ENCODE results near the gene HES2.
"Not testable (repeated sequence)": the region's sequence is repeated elsewhere in the genome, so short reads cannot be mapped to it uniquely, and the experiment has no call there.

HES2 gene

DNA sequence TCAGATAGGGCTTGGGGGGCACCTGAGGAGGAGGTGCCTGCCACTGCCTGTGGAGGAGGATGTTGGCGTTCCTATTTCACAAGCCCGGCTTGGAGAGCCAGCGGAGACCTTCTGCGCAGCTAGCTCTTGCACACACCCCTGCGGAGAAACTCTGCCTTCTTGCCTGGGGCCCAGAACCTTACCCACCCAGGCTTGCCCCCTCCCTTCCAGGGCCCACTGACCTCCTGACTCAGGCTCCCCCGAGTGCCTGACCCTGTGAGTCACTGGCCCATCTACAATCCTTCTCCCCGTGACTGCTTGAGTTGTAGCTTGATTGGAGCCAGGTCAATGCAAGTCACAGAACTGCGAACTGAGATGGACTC is 3.4 kb downstream of the HES2 start:
- no peak for DNase-seq

DNA sequence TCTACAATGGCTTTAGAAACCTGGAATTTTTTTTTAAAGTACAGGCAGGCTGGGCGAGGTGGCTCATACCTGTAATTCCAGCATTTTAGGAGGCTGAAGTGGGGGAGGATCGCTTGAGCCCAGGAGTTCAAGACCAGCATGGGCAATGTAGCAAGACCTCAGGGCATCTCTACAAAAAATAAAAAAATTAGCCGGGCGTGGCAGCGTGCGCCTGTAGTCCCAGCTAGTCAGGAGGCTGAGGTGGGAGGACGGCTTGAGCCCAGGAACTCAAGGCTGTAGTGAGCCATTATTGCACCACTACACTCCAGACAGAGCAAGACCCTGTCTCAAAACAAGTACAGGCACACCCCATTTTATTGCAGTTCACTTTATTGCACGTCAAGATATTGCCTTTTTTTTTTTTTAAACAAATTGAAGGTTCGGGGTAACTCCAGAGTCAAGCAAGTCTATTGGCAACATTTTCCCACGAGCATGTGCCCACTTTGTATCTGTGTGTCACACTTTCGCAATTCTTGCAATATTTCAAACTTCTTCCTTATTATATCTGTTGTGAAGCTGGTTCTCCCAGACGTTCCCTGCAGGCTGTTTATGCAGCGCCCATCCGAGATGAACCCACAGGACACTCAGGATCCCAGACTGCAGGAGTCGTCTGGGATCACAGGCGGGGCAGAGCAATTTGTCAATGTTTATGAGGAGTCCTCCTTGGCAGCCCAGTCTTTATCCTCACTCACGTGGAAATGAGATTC is 4.7 kb downstream of the HES2 start:
- no peak for DNase-seq

DNA sequence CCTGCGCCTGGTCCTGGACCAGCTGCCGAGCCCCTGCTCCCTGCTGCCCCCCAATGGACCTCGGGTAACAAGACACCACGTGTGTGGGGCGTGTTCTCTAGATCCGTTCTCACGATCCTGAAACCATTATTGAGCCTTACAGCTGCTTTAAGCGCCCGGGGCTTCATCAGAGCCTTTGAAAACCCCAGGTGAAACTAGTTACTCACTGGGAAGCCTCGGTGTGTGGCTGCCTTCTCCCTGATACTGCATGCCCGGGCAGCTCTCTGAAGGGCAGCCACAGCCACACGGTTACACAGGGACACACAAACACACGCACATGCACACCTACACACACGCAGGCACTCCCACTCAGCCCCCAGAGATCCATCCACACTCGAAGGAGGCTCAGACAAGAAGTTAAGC is 5.3 kb downstream of the HES2 start:
- DNase-seq = no peak

DNA sequence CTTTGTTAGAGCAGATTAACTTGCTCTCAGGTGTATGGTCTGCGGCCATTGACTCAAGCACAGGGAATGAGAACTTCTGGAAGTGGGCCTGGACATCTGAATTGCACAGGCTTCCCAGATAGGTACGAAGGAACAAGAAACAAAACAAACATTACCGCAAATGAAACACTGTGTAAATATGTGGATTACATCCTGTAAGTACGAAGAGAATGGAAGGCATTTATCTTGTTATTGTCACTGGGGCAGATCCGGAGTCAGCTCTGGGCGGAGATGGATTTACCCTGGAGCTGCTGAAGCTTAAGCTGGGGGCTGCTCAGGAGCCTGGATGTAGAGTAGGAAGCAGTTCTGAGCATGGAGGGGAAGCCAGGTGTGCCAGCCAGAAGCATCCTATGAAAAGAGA is 6.8 kb downstream of the HES2 start:
- no peak for DNase-seq

DNA sequence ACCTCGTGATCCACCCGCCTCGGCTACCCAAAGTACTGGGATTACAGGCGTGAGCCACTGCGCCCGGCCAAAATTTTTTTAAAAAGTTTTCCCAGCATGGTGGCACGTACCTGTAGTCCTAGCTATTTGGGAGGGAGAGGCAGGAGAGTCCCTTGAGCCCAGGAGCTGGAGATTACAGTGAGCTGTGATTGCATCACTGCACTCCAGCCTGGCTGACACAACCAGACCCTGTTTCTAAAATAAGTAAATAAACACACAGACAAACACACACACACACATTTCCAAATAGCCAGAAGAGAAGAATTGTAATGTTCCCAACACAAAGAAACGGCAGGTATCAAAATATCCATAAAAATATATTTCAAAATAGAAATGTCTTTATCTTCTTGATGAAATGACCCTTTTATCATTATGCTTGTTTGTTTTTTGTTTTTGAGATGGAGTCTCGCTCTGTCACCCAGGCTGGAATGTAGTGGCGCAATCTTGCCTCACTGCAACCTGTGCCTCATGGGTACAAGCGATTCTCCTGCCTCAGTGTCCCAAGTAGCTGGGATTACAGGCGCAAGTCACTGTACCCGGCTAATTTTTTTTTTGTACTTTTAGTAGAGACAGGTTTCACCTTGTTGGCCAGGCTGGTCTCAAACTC is 9.3 kb downstream of the HES2 start:
- DNase-seq = no peak

DNA sequence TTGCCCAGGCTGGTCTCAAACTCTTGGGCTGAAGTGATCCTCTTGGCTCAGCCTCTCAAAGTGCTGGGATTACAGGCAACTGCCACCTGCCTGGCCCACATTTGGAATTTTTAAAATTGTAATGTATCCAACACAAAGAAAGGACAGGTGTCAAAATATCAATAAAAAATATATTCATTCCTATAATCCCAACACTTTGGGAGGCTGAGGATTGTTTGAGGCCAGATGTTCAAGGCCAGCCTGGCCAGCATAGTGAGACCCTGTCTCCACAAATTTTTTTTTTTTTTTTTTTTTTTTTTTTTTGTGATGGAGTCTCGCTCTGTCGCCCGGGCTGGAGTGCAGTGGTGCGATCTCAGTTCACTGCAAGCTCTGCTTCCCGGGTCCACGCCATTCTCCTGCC is 10.0 kb downstream of the HES2 start:
- no peak for DNase-seq

DNA sequence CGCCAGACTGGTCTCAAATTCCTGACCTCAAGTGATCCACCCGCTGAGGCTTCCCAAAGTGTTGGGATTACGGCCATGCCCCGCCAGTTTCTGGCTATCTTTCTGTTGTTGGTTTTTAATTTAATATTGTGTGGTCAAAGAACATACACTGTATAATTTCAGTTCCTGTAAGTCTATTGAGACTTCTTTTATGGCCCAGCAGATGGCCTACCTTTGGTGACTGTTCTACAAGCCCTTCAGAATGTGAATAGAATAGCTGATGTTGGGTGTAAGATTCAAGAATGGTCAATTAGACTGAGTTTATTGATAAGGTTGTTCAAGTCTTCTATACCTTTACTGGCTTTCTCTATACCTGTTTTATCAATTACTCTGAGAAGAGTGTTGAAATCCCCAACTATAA is 10.7 kb downstream of the HES2 start:
- DNase-seq = no peak

DNA sequence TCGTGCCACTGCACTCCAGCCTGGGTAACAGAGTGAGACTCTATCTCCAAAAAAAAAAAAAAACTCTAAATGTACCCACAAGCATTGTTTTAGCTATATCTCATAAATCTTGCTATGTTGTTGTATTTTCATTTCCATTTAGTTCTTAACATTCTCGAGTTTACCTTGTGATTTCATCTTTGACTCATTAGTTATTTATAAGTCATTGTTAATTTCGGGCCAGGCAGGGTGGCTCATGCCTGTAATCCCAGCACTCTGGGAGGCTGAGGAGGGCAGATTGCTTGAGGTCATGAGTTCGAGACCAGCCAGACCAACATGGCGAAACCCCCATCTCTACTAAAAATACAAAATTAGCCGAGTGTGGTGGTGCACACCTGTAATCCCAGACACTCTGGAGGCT is 11.7 kb downstream of the HES2 start:
- no peak for DNase-seq

DNA sequence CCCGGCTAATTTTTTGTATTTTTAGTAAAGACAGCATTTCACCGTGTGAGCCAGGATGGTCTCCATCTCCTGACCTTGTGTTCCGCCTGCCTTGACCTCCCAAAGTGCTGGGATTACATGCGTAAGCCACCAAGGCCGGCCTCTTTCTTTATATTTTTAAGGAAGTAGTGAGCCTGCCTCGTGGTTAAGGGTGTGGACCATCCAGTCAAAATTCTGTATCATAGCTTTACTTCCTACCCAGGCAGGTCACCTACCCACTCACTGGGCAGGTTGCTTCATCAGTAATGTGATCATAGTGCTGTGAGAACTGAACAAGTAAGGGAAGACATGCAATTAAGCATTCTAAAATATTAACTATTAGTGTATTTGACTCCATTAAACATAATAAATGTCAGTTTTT is 18.0 kb downstream of the HES2 start:
- peak; percentile 44 for DNase-seq

DNA sequence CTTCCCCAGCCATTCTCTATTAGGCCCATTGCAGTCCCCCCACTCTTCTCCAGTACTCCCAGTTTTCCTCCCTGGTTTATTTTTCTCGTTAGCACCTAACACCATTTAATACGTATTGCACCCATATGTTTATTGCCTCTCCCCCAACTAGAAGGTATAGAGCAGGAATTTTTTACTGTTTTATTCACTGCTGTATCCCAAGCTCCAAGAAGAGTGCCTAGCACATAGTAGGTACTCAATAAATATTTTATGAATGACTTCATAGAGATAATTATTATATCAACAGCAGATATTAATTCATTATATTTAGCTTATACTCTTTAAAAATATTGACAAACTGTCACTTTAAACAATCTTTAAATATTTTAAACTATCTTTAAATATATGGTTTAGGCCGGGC is 20.4 kb downstream of the HES2 start:
- DNase-seq = no peak

DNA sequence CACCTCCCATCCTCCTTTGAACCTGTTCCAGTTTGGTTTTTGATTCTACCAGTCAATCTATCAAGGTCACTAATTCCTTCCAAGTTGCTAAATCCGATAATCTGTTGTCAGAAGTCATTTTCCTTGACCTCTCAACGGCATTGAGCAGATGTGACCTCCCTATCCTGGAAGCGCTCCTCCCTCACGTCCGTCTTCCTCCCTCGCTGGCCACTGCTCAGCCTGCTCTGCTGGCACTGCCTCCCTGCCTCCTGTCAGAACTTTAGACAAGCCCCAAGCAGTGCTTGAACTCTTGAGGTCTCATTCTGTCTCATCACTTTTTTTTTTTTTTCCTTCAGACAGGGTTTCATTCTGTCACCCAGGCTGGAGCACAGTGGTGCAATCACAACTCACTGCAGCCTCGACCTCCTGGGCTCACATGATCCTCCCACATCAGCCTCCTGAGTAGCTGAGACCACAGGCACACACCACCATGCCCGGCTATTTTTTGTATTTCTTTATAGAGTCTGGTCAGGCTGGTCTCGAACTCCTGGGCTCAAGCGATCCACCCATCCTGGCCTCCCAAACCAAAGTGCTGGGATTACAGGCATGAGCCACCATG is 21.8 kb downstream of the HES2 start:
- DNase-seq = no peak

DNA sequence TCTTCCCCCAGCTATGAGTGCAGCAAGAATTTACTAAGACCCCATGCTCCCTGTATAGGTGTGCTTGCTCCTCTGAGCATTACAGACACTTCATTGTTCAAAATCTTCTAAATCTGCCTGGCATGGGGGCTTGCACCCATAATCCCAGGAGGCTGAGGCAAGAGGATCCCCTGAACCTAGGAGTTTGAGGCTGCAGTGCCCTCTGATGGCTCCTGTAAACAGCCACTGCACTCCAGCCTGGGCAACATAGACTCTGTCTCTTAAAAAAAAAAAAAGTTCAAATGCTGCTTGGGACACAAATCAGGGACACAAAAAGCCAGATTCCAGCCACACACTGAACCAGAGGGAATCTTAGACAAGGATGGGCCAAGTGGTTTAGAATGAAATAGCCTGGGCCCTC is 22.7 kb downstream of the HES2 start:
- no peak for DNase-seq

DNA sequence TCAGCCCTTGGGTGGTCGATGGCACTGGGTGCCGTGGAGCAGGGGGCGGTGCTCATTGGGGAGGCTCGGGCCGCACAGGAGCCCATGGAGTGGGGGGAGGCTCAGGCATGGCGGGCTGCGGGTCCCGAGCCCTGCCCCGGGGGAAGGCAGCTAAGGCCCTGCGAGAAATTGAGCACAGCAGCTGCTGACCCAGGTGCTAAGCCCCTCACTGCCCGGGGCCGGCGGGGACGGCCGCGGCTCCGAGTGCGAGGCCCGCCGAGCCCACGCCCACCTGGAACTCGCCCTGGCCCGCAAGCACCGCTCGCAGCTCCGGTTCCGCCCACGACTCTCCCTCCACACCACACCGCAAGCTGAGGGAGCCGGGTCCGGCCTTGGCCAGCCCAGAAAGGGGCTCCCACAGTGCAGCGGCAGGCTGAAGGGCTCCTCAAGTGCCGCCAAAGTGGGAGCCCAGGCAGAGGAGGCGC is 23.9 kb downstream of the HES2 start:
- DNase-seq = not testable (repeated sequence)

DNA sequence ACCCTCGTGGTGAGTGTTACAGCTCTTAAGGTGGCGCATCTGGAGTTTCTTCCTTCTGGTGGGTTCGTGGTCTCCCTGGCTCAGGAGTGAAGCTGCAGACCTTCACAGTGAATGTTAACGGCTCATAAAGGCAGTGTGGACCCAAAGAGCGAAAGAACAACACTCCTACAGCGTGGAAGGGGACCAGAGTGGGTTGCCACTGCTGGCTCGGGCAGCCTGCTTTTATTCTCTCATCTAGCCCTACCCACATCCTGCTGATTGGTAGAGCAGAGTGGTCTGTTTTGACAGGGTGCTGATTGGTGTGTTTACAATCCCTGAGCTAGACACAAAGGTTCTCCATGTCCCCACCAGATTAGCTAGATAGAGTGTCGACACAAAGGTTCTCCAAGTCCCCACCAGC is 24.6 kb downstream of the HES2 start:
- DNase-seq = not testable (repeated sequence)

DNA sequence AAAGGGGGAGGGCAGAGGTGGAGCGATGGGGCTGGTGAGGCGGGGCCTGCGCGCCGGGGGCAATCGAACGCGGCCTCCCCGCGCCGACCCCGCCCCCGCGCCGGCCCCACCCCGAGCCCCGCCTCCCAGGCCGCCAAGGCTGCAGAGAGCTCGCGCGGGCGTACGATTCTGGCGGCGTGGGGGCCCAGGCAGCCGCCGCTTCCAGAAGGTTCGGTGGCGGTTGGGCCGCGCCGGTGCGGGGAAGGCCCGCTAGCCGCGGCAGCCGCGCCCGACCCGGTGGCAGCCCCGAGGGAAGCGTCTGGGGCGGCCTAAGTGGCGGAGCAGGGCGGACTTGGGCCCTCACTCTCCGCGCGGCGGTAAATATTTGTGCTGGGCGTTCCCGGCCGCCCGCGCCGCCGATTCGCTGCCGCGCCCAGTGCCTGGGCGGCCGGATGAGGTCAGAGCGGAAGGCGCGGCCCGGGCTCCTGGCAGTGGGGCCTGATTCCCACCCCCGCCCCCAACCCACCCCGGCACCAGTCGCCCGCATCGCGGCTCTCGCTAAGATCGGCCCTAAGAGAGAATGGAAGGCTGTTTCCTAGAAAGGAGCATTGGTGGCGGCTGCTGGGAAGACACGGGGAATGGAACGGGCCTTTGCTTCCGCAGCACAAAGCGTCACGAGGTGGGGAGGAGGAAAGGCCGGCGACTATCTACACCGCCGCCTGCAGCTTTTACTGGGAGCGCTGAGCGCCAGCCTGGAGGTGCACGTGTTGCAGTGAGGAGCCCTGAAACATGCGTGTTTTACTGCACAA is 26.1 kb downstream of the HES2 start, which contains the start of gene ACOT7:
ACOT7 (minus strand) TSS at position 368 of the 788 bp plus-strand sequence. CDS start 368 bp downstream, outside the sequence.
- DNase-seq = peak; percentile 74

DNA sequence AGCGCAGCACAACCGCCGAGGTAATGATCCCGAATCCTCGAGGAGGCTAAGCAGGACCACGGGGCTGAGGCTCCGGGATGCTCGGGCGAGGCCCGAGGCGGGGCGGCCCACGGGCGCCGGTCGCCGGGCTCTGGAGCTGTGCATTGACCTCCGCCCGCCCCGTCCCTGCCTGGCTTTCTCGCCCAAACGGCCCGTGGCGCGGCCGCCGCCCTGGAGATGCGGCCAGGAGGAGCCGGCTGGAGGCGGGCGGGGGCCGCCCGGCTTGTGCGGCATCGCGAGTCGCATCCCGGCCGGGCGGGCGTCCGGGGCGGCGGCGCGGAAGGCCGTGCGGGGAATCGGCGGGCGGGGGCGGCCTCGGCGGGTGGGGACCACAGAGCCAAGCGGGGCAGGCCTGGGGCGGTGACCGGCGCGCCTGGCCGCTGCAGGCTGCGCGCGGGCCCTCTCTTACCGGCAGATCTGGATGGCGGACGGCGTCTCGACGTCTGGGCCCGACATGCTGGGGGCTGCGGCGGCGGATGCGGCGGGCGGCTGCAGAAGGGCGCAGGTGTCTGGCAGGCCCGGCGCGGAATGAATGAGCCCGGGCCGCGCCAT is 26.8 kb downstream of the HES2 start:
- no peak for DNase-seq

DNA sequence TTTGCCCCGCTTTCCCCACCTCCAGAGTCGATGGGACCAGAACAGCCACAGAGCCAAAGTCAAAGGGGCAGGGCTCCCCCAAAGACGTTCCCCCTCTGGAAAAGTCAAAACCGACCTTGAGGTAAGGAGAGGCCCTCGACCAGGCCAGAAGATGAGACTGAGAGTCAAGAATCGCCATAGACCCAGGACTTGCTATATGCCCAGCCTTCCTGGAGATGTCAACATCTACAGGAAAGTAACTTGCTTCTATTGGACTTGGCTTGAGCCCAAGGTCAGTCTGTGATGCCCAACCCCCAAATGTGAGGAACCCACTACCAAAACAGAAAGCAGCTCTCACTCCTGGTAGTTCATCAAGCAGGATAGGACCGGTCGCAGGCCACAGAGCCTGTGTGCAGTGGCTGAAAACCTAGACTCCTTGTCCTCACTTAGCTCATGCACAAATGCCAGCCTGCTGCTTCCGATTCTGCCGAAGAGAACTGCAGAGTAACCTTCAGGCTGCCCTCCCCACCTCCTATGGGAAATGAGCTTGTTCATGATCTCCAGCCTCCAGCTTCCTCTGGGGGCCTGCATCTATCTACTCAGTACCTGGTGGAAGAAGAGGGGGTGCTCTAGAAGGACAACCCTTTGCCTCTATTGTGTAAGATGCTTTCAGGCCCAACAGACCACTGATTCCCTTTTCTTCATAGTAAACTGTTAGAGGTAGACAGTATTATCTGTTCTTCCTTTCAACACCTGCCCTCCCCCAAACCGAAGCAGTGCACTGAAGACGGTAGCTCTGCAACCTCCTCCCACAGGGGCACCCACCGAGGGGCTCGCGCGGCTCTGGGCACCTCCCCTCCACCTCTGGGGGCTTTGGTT is 27.5 kb downstream of the HES2 start:
- no peak for DNase-seq

DNA sequence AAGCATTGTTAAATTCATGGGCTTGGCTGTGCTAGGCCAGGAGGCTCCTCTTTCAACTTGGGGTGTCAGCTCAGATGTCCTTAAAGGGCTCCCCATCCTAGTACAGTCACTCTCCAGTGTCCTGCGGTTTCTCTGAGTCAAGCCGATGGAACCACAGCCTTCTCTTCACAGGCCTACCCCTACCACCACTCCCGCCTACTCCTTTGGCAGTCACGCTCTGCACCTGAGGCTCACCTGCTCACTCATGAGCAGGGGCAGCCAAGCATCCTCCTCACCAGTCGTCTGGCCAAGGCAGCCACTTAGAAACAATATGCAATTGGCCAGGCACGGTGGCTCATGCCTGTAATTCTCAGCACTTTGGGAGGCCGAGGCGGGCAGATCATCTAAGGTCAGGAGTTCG is 29.7 kb downstream of the HES2 start:
- no peak for DNase-seq

DNA sequence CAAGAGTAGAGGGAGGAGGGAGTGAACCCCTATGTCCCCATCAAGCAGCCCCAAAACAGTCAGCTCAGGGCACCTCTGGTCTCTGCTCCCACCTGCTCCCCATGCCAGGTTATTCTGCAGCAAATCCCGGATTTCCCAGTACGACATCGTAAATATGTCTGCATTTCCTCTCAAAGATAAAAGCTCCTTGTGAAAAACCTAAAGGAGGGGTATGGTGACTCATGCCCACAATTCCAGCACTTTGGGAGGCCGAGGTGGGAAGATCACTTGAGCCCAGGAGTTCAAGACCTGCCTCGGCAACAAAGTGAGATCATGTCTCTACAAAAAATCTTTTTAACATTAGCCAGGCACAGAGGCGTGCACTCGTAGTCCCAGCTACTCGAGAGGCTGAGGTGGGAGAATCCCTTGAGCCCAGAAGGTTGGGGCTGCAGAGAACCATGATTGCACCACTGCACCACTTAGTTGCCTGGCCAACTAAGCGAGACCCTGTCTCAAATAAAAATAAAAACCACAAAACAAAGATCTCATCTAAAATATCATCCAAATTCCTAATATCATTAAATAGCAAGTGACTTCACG is 33.3 kb downstream of the HES2 start:
- no peak for DNase-seq

DNA sequence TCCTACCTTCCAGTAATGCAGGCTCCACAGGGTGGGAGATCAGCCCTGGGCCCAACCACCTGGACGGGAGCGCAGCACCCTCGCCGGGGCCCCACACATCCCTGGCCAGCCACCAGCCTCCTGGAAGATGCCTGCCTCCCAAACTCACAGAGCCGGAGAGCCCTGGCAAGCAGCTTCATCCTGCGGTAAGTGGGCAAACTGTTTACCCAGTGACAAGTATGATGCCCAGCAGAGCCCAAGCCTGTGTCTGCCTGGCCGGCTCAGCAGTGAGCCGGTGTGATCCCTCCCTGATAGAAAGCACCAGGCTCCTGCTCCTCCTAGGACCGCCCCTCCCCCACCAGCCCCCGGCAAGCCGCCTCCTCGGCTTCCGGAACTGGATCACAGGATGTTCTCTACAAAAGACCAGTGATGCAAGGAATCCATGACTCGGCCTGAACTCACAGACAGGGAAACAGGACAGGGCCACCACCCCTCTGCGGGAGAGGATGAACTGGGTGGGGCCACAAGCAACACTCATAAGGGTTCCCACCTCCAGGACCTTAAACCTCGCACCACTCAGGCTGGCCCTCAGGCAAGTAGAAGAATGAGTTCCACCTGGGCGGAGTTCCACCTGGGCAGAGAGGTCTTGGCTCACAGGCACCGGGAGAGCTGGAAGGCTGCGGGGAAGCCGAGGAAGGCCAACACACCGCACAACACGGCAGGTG is 34.1 kb downstream of the HES2 start:
- no peak for DNase-seq

DNA sequence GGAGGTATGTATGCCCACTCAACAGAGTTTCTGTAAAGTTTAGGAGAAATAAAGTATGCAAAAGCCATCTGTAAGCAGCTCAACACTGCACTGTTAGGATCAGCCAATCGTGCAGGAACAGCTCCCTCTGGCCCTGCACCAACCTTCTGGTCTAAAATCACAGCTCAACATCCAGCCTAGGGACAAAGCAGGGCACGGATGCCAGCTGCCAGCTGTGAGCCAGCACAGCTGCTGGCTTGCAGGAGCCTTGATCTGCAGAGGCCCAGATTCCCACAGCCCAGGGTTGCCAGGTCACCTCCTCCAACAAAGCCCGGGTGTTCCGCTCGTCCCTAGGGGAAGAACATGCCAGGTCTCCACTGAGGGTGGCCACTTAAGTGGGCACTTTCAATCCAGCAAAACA is 34.8 kb downstream of the HES2 start:
- DNase-seq = no peak
